IMR-90 (cell line): ENCODE data around the gene ZFPM1. TPM values are rescaled to one million over a fixed set of nuclear protein-coding genes. Genes with fewer than 3 reads are reported as not detected.

Source experiments
- ATAC-seq: fragments of 200-7000 bp; cut with Tn5 transposase; 2 replicates; pipeline ENCODE4 v1.9.1; 2020; ENCODE audit warnings: low read depth, mild to moderate bottlenecking, moderate library complexity
- BruUV-seq: library from RNA; stranded (reverse); fragments of 400-500 nt; replicated peaks from 2 replicates; lab custom pipeline; 2021; lab: Mats Ljungman, UMichigan
- CTCF ChIA-PET: fragments of 300-600 bp; formaldehyde crosslinking; extraction: SDS; loops from one replicate; lab custom pipeline; 2021; ENCODE audit warnings: antibody characterized with exemption; lab: Yijun Ruan, JAX
- POLR2A ChIA-PET: fragments of 300-600 bp; sonication (Branson Sonifier 250); formaldehyde crosslinking; loops from one replicate; lab custom pipeline; 2022; ENCODE audit warnings: antibody characterized with exemption; ENCODE audit not compliant: unreplicated experiment; lab: Charles Lee
- DNase-seq: peaks from one replicate; pipeline ENCODE4 v3.0.0; 2013
- H2AFZ ChIP-seq: replicated peaks from 2 replicates; pipeline ENCODE3; 2013; ENCODE audit warnings: low read length, mild to moderate bottlenecking; ENCODE audit not compliant: poor library complexity
- H2AK5ac ChIP-seq: 2 replicates; pipeline ENCODE4 v1.6.1; 2013; ENCODE audit warnings: low read depth, low read length, inconsistent platforms
- H2AK9ac ChIP-seq: replicated peaks from 2 replicates; pipeline ENCODE3; 2013; ENCODE audit warnings: mild to moderate bottlenecking, low read depth, low read length, moderate library complexity; ENCODE audit not compliant: poor library complexity
- H2BK120ac ChIP-seq: 2 replicates; pipeline ENCODE4 v1.6.1; 2013; ENCODE audit warnings: low read depth, low read length, inconsistent platforms
- H2BK15ac ChIP-seq: 3 replicates; pipeline ENCODE4 v1.6.1; 2013; ENCODE audit warnings: low read depth, low read length, inconsistent platforms
- H2BK20ac ChIP-seq: 2 replicates; pipeline ENCODE4 v1.6.1; 2013; ENCODE audit warnings: low read depth, mild to moderate bottlenecking, inconsistent platforms, low read length, moderate library complexity
- H2BK5ac ChIP-seq: 2 replicates; pipeline ENCODE4 v1.6.1; 2013; ENCODE audit warnings: mild to moderate bottlenecking, low read depth, low read length, inconsistent platforms; ENCODE audit not compliant: poor library complexity, severe bottlenecking
- H3K14ac ChIP-seq: replicated peaks from 2 replicates; pipeline ENCODE4 v1.6.1; 2013; ENCODE audit warnings: low read depth, low read length, inconsistent platforms
- H3K18ac ChIP-seq: 2 replicates; pipeline ENCODE4 v1.6.1; 2013; ENCODE audit warnings: low read depth, low read length, control low read depth
- H3K23ac ChIP-seq: 2 replicates; pipeline ENCODE4 v1.6.1; 2013; ENCODE audit warnings: low read depth, low read length, inconsistent platforms
- H3K27ac ChIP-seq: 2 replicates; pipeline ENCODE4 v1.5.1; 2013; ENCODE audit warnings: mild to moderate bottlenecking, control low read depth, low read length; ENCODE audit not compliant: insufficient read depth
- H3K27me3 ChIP-seq: 2 replicates; pipeline ENCODE4 v1.6.1; 2013; ENCODE audit warnings: low read length; ENCODE audit not compliant: control insufficient read depth, insufficient read depth
- H3K36me3 ChIP-seq: 2 replicates; pipeline ENCODE4 v1.6.1; 2013; ENCODE audit warnings: low read length, mixed read lengths; ENCODE audit not compliant: control insufficient read depth, insufficient read depth
- H3K4ac ChIP-seq: 2 replicates; pipeline ENCODE4 v1.6.1; 2013; ENCODE audit warnings: low read depth, low read length, inconsistent platforms
- H3K4me1 ChIP-seq: 2 replicates; pipeline ENCODE4 v1.6.1; 2013; ENCODE audit warnings: low read length, mixed read lengths; ENCODE audit not compliant: control insufficient read depth, insufficient read depth
- H3K4me2 ChIP-seq: 2 replicates; pipeline ENCODE4 v1.6.1; 2013; ENCODE audit warnings: low read depth, mild to moderate bottlenecking, control low read depth, low read length, moderate library complexity
- H3K4me3 ChIP-seq: 2 replicates; pipeline ENCODE4 v1.5.1; 2013; ENCODE audit warnings: low read depth, mild to moderate bottlenecking, control low read depth, low read length, moderate library complexity; ENCODE audit not compliant: insufficient read depth
- H3K56ac ChIP-seq: 2 replicates; pipeline ENCODE4 v1.6.1; 2013; ENCODE audit warnings: low read length, inconsistent platforms; ENCODE audit not compliant: insufficient read depth; ENCODE audit errors: extremely low read depth
- H3K79me1 ChIP-seq, 2 experiments: 2 replicates each; pipeline ENCODE4 v1.6.1; 2013; ENCODE audit warnings: low read length in 2 of 2, inconsistent platforms in 1 of 2, low read depth in 1 of 2
- H3K9ac ChIP-seq: 2 replicates; pipeline ENCODE4 v1.6.1; 2013; ENCODE audit warnings: low read depth, low read length, control low read depth
- H3K9me1 ChIP-seq: 2 replicates; pipeline ENCODE4 v1.6.1; 2013; ENCODE audit warnings: low read length, inconsistent platforms; ENCODE audit not compliant: insufficient read depth
- H3K9me3 ChIP-seq: 2 replicates; pipeline ENCODE4 v1.6.1; 2013; ENCODE audit warnings: low read length; ENCODE audit not compliant: control insufficient read depth, insufficient read depth
- H4K20me1 ChIP-seq: 2 replicates; pipeline ENCODE4 v1.6.1; 2013; ENCODE audit warnings: low read length, inconsistent platforms; ENCODE audit not compliant: insufficient read depth
- H4K5ac ChIP-seq: 2 replicates; pipeline ENCODE4 v1.6.1; 2013; ENCODE audit warnings: mild to moderate bottlenecking, low read depth, low read length, control low read depth
- H4K8ac ChIP-seq, 2 experiments: 2 replicates each; pipeline ENCODE4 v1.6.1; 2013; ENCODE audit warnings: low read depth in 2 of 2, low read length in 2 of 2, control low read depth in 1 of 2, inconsistent platforms in 1 of 2
- H4K91ac ChIP-seq: 2 replicates; pipeline ENCODE4 v1.6.1; 2013; ENCODE audit warnings: low read depth, low read length, inconsistent platforms; ENCODE audit not compliant: insufficient read depth
- BHLHE40 ChIP-seq: fragments of 150-350 bp; IDR thresholded peaks from 2 replicates; pipeline ENCODE4 v1.6.1; 2016; ENCODE audit warnings: mild to moderate bottlenecking, low read depth, low read length
- CHD1 ChIP-seq: IDR thresholded peaks from 2 replicates; pipeline ENCODE4 v1.6.1; 2012; ENCODE audit warnings: low read depth, low read length, improper control_type of control experiment
- MAFK ChIP-seq: IDR thresholded peaks from 2 replicates; pipeline ENCODE4 v1.6.1; 2012; ENCODE audit warnings: low read depth, low read length, improper control_type of control experiment
- MXI1 ChIP-seq: IDR thresholded peaks from 2 replicates; pipeline ENCODE4 v1.6.1; 2012; ENCODE audit warnings: low read depth, mild to moderate bottlenecking, low read length, moderate library complexity, borderline replicate concordance
- POLR2A ChIP-seq: IDR thresholded peaks from 2 replicates; pipeline ENCODE4 v1.6.1; 2012; ENCODE audit warnings: mild to moderate bottlenecking, low read depth, low read length
- RFX5 ChIP-seq: IDR thresholded peaks from 2 replicates; pipeline ENCODE4 v1.8.0; 2012; ENCODE audit warnings: low read depth, mild to moderate bottlenecking, low read length, moderate library complexity
- WGBS, 2 experiments: methylation state at CpG; one replicate each; pipeline versions ENCODE4 v1.1.5 to v1.1.7; 2013; ENCODE audit warnings: missing lambda C conversion rate in 2 of 2; ENCODE audit not compliant: insufficient read length in 1 of 2; ENCODE audit errors: extremely low coverage in 2 of 2; 5-methylcytosine and 5-hydroxymethylcytosine counted together
- dilution Hi-C: fragments of 300-500 bp; cut with HindIII; formaldehyde crosslinking; loops from one replicate; pipeline ENCODE4 v1.14.3; 2018; ENCODE audit warnings: low sequenced_read_pairs; ENCODE audit not compliant: unreplicated experiment
- in situ Hi-C: fragments of 300-500 bp; cut with MboI; formaldehyde crosslinking; loops from 3 replicates; pipeline ENCODE4 v1.14.3; 2019; ENCODE audit warnings: low sequenced_read_pairs, inconsistent platforms, mixed read lengths
- intact Hi-C: fragments of 100-400 bp; cut with micrococcal nuclease; formaldehyde crosslinking; loops from 2 replicates; pipeline ENCODE4 v1.10.0; 2022
- polyA plus RNA-seq, 3 experiments: library from polyadenylated mRNA; depleted of rRNA; stranded (reverse); fragments of >200 nt; gene quantifications; 2 replicates each; pipeline ENCODE4 v1.2.3, GENCODE V29; 2012; ENCODE audit warnings: low replicate concordance in 1 of 3
- total RNA-seq: library from RNA; depleted of rRNA; stranded (reverse); fragments of >200 nt; gene quantifications from 2 replicates; pipeline ENCODE4 v1.2.3, GENCODE V29; 2012
- TF ChIP-seq, protein P1 (sequence below): fragments of 150-350 bp; IDR thresholded peaks from 2 replicates; pipeline ENCODE4 v1.6.1; 2016; ENCODE audit warnings: low read depth, mild to moderate bottlenecking, low read length, moderate library complexity, borderline replicate concordance

The ZFPM1 gene
- total and polyA plus RNA-seq, 2 of the 4 experiments (the other 2 are of a cell fraction): 0.36 to 1.1 TPM

DNA sequence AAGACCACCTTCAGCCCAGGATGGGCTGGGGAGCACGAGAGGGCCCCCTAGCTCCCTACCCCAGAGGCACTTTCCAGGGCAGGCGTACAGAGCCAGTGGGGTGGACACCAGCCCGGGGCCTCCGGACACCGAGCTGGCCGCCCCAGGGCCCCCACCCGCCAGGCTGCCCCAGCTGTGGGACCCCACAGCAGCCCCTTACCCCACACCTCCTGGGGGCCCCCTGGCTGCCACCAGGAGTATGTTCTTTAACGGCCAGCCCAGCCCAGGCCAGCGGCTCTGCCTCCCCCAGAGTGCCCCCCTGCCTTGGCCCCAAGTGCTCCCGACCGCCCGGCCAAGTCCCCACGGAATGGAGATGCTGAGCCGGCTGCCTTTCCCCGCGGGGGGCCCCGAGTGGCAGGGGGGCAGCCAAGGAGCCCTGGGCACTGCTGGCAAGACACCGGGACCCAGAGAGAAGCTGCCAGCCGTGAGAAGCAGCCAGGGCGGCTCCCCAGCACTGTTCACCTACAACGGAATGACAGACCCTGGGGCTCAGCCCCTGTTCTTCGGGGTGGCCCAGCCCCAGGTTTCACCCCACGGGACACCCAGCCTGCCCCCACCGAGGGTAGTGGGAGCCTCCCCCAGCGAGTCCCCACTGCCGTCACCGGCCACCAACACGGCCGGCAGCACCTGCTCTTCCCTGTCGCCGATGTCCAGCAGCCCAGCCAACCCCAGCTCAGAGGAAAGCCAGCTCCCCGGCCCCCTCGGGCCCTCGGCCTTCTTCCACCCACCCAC is 24.3 kb upstream of the ZFPM1 start:
- Histone ChIP-seq H3K9ac (no peak overlapping the region), H3K23ac (no peak overlapping the region), H3K4me2 (no peak overlapping the region), H3K4me3 (no peak overlapping the region), H3K9me1 (peaks cover 3% of the 10 kb centered on the region), H2BK120ac (no peak overlapping the region), H3K27me3 (no peaks in the 10 kb centered on the region), H4K91ac (no peak overlapping the region), H3K27ac (no peak overlapping the region), H3K79me1 (peaks cover 0 to 48% of the 10 kb centered on the region in 2 experiments; a peak in 3 of 4 replicates), H2BK15ac (no peak overlapping the region), H2BK20ac (no peak overlapping the region), H3K4me1 (no peaks in the 10 kb centered on the region; the same call in none of the 2 replicates), H4K5ac (no peak overlapping the region), H2AFZ (no peak overlapping the region), H2BK5ac (no peak overlapping the region), H2AK9ac (no peak overlapping the region), H3K18ac (no peak overlapping the region), H3K36me3 (peaks cover 76% of the 10 kb centered on the region), H3K14ac (no peak overlapping the region), H3K56ac (no peak overlapping the region), H2AK5ac (no peak overlapping the region), H4K20me1 (peaks cover 44% of the 10 kb centered on the region), H4K8ac (no peak overlapping the region), H3K9me3 (no peaks in the 10 kb centered on the region), H3K4ac (no peak overlapping the region)
- WGBS, 2 experiments: 90% methylated on average over 16 of the region's 34 CpGs; no CpG with 5 or more reads in 1 of the 2 experiments
- DNase-seq: no peak
- no TSS peak for BruUV-seq
- ChIA-PET POLR2A (no interaction called here), CTCF (no interaction called here)
- ATAC-seq: no peak
- TF ChIP-seq MAFK: no peak
- TF ChIP-seq CHD1: no peak
- TF ChIP-seq BHLHE40: no peak
- no peak for TF ChIP-seq POLR2A
- TF ChIP-seq, protein P1, sequence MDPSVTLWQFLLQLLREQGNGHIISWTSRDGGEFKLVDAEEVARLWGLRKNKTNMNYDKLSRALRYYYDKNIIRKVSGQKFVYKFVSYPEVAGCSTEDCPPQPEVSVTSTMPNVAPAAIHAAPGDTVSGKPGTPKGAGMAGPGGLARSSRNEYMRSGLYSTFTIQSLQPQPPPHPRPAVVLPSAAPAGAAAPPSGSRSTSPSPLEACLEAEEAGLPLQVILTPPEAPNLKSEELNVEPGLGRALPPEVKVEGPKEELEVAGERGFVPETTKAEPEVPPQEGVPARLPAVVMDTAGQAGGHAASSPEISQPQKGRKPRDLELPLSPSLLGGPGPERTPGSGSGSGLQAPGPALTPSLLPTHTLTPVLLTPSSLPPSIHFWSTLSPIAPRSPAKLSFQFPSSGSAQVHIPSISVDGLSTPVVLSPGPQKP: no peak
- TF ChIP-seq RFX5: no peak
- no peak for TF ChIP-seq MXI1
- dilution Hi-C loops (no loop called here), in situ Hi-C loops (no loop called here), intact Hi-C loops (no loop called here)
